A673 (cell line): ENCODE measurements around the gene SELENOK. TPM values are rescaled to one million over a fixed set of nuclear protein-coding genes. Genes with fewer than 3 reads are reported as not detected.
A peak's percentile ranks its signal among the peaks of the same experiment; 100 is the strongest.

Experiments used
- BruUV-seq: library from RNA; stranded (reverse); fragments of 400-500 nt; replicated peaks from 2 replicates; lab custom pipeline; 2021; lab: Mats Ljungman, UMichigan
- CTCF ChIA-PET: fragments of 300-600 bp; sonication (Branson Sonifier 250); formaldehyde crosslinking; loops from one replicate; lab custom pipeline; 2022; ENCODE audit warnings: antibody characterized with exemption; lab: Charles Lee
- POLR2A ChIA-PET: fragments of 300-600 bp; sonication (Branson Sonifier 250); formaldehyde crosslinking; loops from one replicate; lab custom pipeline; 2022; ENCODE audit warnings: antibody characterized with exemption; ENCODE audit not compliant: low non-redundant PET; lab: Charles Lee
- DNase-seq: peaks from one replicate; pipeline ENCODE4 v3.0.0-alpha.2; 2015; ENCODE audit warnings: low spot score
- H3K27ac ChIP-seq: fragments of 200-600 bp; sonication (generic); 2 replicates; pipeline ENCODE4 v1.5.1; 2016; ENCODE audit warnings: mixed run types, low read depth, mild to moderate bottlenecking, mixed read lengths, antibody characterized with exemption, low read length; ENCODE audit not compliant: poor library complexity, severe bottlenecking
- H3K27me3 ChIP-seq: fragments of 200-600 bp; sonication (generic); replicated peaks from 2 replicates; pipeline ENCODE4 v1.6.1; 2017; ENCODE audit warnings: mixed run types, low read depth, mild to moderate bottlenecking, mixed read lengths, antibody characterized with exemption, low read length; ENCODE audit not compliant: insufficient read depth, poor library complexity
- H3K36me3 ChIP-seq: fragments of 200-600 bp; sonication (generic); 2 replicates; pipeline ENCODE4 v1.6.1; 2016; ENCODE audit warnings: mixed run types, mild to moderate bottlenecking, mixed read lengths, antibody characterized with exemption, low read length; ENCODE audit not compliant: insufficient read depth, poor library complexity, severe bottlenecking
- H3K4me1 ChIP-seq: fragments of 200-600 bp; sonication (generic); 2 replicates; pipeline ENCODE4 v1.6.1; 2017; ENCODE audit warnings: mixed run types, mild to moderate bottlenecking, mixed read lengths, antibody characterized with exemption, low read length; ENCODE audit not compliant: insufficient read depth, poor library complexity, severe bottlenecking
- H3K4me3 ChIP-seq: fragments of 200-600 bp; sonication (generic); 2 replicates; pipeline ENCODE4 v1.5.1; 2016; ENCODE audit warnings: low read depth, mixed run types, mild to moderate bottlenecking, mixed read lengths, low read length; ENCODE audit not compliant: poor library complexity, severe bottlenecking
- H3K9me3 ChIP-seq: fragments of 200-600 bp; sonication (generic); 2 replicates; pipeline ENCODE4 v1.6.1; 2016; ENCODE audit warnings: mixed run types, low read depth, mild to moderate bottlenecking, mixed read lengths, antibody characterized with exemption, low read length; ENCODE audit not compliant: poor library complexity, severe bottlenecking
- EZH2 ChIP-seq: fragments of 200-600 bp; sonication (generic); IDR thresholded peaks from 2 replicates; pipeline ENCODE4 v1.6.1; 2017; ENCODE audit warnings: borderline replicate concordance, low read depth, mild to moderate bottlenecking, mixed read lengths, antibody characterized with exemption, low read length; ENCODE audit not compliant: poor library complexity, severe bottlenecking
- intact Hi-C: fragments of 100-400 bp; cut with micrococcal nuclease; formaldehyde crosslinking; loops from one replicate; pipeline ENCODE4 v1.10.0; 2022; ENCODE audit not compliant: unreplicated experiment
- total RNA-seq: library from RNA; stranded (reverse); gene quantifications from 2 replicates; pipeline ENCODE4 v1.2.3, GENCODE V29; 2021
- TF ChIP-seq, protein P1 (sequence below): fragments of 300-800, 200-600 bp; sonication (generic); conservative IDR thresholded peaks from 2 replicates; pipeline ENCODE4 v1.5.1; 2017; ENCODE audit warnings: low read depth, mild to moderate bottlenecking, antibody characterized with exemption, low read length, moderate library complexity, mixed read lengths

Gene SELENOK
- total RNA-seq, 1 experiment from 2014 or later = 19.9 TPM

DNA sequence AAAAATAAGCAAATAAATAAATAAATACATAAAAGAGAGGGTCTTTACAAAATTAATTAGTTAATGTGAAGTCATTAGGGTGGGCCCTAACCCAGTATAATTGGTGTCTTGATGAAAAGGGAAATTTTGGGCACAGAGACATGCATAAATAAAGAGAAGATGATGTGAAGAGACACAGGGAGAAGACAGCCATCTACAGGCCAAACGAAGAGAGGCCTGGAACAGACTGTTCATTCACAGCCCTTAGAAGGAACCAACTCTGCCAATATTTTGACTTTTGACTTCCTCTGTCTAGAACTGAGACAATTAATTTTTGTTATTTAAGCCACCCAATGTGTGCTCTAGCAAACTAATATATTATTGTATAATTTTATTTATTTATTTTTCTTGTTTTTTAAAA is 29.6 kb upstream of the SELENOK start:
- H3K36me3 ChIP-seq = no peaks in the 10 kb centered on the region
- no peaks in the 10 kb centered on the region for H3K9me3 ChIP-seq
- ChIA-PET CTCF (no interaction called here), POLR2A (no interaction called here)
- DNase-seq = no peak
- TF ChIP-seq, protein P1, sequence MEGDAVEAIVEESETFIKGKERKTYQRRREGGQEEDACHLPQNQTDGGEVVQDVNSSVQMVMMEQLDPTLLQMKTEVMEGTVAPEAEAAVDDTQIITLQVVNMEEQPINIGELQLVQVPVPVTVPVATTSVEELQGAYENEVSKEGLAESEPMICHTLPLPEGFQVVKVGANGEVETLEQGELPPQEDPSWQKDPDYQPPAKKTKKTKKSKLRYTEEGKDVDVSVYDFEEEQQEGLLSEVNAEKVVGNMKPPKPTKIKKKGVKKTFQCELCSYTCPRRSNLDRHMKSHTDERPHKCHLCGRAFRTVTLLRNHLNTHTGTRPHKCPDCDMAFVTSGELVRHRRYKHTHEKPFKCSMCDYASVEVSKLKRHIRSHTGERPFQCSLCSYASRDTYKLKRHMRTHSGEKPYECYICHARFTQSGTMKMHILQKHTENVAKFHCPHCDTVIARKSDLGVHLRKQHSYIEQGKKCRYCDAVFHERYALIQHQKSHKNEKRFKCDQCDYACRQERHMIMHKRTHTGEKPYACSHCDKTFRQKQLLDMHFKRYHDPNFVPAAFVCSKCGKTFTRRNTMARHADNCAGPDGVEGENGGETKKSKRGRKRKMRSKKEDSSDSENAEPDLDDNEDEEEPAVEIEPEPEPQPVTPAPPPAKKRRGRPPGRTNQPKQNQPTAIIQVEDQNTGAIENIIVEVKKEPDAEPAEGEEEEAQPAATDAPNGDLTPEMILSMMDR = peak; percentile 28; the same call in 1 of the 2 replicates
- no peak for TF ChIP-seq EZH2
- no peaks in the 10 kb centered on the region for H3K4me1 ChIP-seq
- intact Hi-C loops = no loop called here
- no peak overlapping the region for H3K4me3 ChIP-seq
- H3K27me3 ChIP-seq = no peaks in the 10 kb centered on the region
- H3K27ac ChIP-seq = no peak overlapping the region
- no TSS peak for BruUV-seq

DNA sequence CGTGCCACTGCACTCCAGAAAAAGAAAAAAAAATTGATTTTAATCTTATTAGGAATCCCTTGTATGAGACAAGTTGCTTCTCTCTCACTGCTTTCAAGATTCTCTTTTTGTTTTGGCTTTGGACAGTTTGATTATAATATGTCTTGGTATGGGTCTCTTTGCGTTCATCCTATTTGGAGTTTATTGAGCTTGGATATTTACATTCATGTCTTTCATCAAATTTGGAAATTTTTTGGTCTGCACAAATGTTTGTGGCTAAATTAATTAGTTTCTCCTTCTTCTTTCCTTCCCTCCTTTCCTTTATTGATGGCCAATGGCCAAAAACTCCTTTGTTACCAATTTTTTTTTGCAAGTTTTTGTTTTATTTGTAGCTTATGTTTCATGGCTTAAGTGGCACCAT is 28.1 kb upstream of the SELENOK start:
- ChIA-PET POLR2A (no interaction called here), CTCF (no interaction called here)
- Histone ChIP-seq H3K27ac (no peak overlapping the region), H3K9me3 (no peaks in the 10 kb centered on the region), H3K4me1 (no peaks in the 10 kb centered on the region), H3K4me3 (no peak overlapping the region), H3K27me3 (no peaks in the 10 kb centered on the region), H3K36me3 (no peaks in the 10 kb centered on the region)
- no TSS peak for BruUV-seq
- intact Hi-C loops = no loop called here
- DNase-seq = no peak
- TF ChIP-seq, protein P1 = no peak
- TF ChIP-seq EZH2 = no peak

DNA sequence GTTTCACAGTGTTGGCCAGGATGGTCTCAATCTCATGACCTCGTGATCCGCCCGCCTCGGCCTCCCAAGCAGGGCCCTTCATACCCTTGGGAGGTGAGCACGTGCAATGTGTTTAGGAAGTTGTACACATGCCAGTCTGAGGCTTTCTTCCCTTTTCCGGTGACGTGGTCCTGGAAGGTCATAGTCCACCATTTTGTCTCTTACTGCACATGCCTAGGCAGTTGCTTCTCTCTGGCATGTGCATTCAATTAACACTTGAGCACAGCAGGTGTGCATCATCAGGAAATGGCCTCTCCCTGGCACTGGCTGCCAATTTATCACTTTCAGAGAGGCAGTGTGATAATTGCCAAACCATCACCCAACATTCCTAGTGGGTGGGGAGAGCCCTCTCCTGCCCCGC is 21.7 kb upstream of the SELENOK start:
- ChIA-PET CTCF (no interaction called here), POLR2A (no interaction called here)
- Histone ChIP-seq H3K4me3 (no peak overlapping the region), H3K9me3 (no peaks in the 10 kb centered on the region), H3K27ac (no peak overlapping the region), H3K36me3 (no peaks in the 10 kb centered on the region), H3K4me1 (no peaks in the 10 kb centered on the region), H3K27me3 (no peaks in the 10 kb centered on the region)
- TF ChIP-seq, protein P1 = no peak
- no peak for TF ChIP-seq EZH2
- no TSS peak for BruUV-seq
- peak; percentile 4 for DNase-seq
- intact Hi-C loops = no loop called here
